Measurements from ENCODE around the gene ACVR1B. TPM values are rescaled to one million over a fixed set of nuclear protein-coding genes. Genes with fewer than 3 reads are reported as not detected.

ACVR1B gene
- total and polyA plus RNA-seq, 2 experiments from 2014 or later, result 2.4 to 7.5 TPM

DNA sequence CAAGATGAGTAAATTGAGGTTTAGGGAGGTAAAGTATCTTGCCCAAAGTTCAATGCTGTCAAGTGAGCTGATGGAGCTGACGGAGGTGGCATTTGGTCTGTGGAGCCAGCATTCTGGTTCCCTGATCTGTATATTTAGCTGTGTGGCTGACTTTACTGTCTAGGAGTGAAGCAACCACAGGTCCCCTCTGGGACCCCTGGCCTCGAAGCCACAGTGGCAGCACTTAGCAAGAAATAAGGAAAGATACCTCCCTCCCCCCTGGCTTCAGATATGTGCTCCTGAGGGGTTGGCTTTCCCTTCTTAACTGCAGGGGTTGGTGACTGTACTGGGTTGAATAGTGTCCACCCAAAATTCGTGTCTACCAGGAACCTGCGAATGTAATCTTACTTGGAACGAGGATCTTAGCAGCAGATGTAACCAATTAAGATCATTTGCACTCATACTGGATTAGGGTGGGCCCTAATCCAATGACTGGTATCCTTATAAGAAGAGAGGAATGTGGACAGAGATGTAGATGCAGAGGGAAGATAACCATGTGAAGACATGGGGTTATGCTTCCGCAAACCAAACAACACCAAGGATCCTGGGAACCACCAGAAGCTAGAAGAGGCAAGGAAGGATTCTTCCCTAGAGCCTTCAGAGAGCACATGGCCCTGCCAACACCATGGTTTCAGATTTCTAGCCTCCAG lies 2.0 kb upstream of the ACVR1B start:
- Histone ChIP-seq H3K4me1 (ENCODE audit: insufficient read depth) (peaks cover 10% of the 10 kb centered on the region), H2AFZ (no peak overlapping the region), H3F3A (replicated peaks; ENCODE audit: low read depth) (0 out of 2 replicates have a peak, but pooled peaks cover under 1% of the 10 kb centered on the region), H3K79me2 (replicated peaks; ENCODE audit: insufficient read depth) (peaks cover 18% of the 10 kb centered on the region), H3K27ac (ENCODE audit: low read depth) (no peak overlapping the region), H3K4me2 (no peak overlapping the region), H3K27me3 (ENCODE audit: insufficient read depth) (peaks cover 68% of the 10 kb centered on the region), H3K4me3 (no peak overlapping the region), H3K9me2 (ENCODE audit: insufficient read depth) (no peaks in the 10 kb centered on the region), H3K36me3 (ENCODE audit: insufficient read depth) (no peaks in the 10 kb centered on the region), H4K20me1 (replicated peaks; ENCODE audit: insufficient read depth) (peaks cover 17% of the 10 kb centered on the region)
- Mint-ChIP-seq H3K27ac (no peak overlapping the region), H3K27me3 (ENCODE audit: insufficient read depth, low read depth, poor library complexity) (peaks cover 34% of the 10 kb centered on the region), H3K36me3 (ENCODE audit: low read depth) (peaks cover 2% of the 10 kb centered on the region; the same call in 1 of the 3 replicates), H3K4me3 (no peak overlapping the region), H3K9me3 (peaks cover 8% of the 10 kb centered on the region), H3K4me1 (peaks cover 19% of the 10 kb centered on the region)
- ATAC-seq (no peak), DNase-seq (ENCODE audit: low spot score) (no peak)
- TF ChIP-seq NANOG (IDR thresholded peaks at IDR 0.05; ENCODE audit: borderline replicate concordance) (no peak), CREB1 (CRISPR knock-in tag; IDR thresholded peaks at IDR 0.05; ENCODE audit: low read depth) (no peak), JUNB (IDR thresholded peaks at IDR 0.05; ENCODE audit: unreplicated experiment) (no peak), POLR2AphosphoS5 (IDR thresholded peaks at IDR 0.05; ENCODE audit: low read depth) (no peak), ZNF462 (CRISPR knock-in tag; IDR thresholded peaks at IDR 0.05) (no peak), ZNF114 (CRISPR knock-in tag; IDR thresholded peaks at IDR 0.05) (no peak), ZNF331 (CRISPR knock-in tag; IDR thresholded peaks at IDR 0.05; ENCODE audit: low read depth) (no peak), EZH2 (IDR thresholded peaks at IDR 0.05; ENCODE audit: low read depth, unreplicated experiment) (no peak), STAT1 (IDR thresholded peaks at IDR 0.05; ENCODE audit: unreplicated experiment) (no peak), REST (IDR thresholded peaks at IDR 0.05; ENCODE audit: unreplicated experiment) (no peak), EZH2phosphoT487 (IDR thresholded peaks at IDR 0.05; ENCODE audit: unreplicated experiment) (no peak)
- TF ChIP-seq, protein P1, sequence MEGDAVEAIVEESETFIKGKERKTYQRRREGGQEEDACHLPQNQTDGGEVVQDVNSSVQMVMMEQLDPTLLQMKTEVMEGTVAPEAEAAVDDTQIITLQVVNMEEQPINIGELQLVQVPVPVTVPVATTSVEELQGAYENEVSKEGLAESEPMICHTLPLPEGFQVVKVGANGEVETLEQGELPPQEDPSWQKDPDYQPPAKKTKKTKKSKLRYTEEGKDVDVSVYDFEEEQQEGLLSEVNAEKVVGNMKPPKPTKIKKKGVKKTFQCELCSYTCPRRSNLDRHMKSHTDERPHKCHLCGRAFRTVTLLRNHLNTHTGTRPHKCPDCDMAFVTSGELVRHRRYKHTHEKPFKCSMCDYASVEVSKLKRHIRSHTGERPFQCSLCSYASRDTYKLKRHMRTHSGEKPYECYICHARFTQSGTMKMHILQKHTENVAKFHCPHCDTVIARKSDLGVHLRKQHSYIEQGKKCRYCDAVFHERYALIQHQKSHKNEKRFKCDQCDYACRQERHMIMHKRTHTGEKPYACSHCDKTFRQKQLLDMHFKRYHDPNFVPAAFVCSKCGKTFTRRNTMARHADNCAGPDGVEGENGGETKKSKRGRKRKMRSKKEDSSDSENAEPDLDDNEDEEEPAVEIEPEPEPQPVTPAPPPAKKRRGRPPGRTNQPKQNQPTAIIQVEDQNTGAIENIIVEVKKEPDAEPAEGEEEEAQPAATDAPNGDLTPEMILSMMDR (conservative IDR thresholded peaks at IDR 0.05; ENCODE audit: low read depth in 2 of 2), result no peak
- TF ChIP-seq, protein P2, sequence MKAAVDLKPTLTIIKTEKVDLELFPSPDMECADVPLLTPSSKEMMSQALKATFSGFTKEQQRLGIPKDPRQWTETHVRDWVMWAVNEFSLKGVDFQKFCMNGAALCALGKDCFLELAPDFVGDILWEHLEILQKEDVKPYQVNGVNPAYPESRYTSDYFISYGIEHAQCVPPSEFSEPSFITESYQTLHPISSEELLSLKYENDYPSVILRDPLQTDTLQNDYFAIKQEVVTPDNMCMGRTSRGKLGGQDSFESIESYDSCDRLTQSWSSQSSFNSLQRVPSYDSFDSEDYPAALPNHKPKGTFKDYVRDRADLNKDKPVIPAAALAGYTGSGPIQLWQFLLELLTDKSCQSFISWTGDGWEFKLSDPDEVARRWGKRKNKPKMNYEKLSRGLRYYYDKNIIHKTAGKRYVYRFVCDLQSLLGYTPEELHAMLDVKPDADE (IDR thresholded peaks at IDR 0.05), result no peak

All from GM23338 (cell line).